HFFc6 (cell line): ENCODE data around the gene RAF1. TPM values are rescaled to one million over a fixed set of nuclear protein-coding genes. Genes with fewer than 3 reads are reported as not detected.

Source experiments
- DNase-seq: peaks from one replicate; pipeline ENCODE4 v3.0.0-alpha.2; 2018
- H3K27ac Mint-ChIP-seq: 2 replicates; pipeline ENCODE4 v1.8.0; 2020; ENCODE audit warnings: mild to moderate bottlenecking, mixed read lengths
- H3K27me3 Mint-ChIP-seq: 2 replicates; pipeline ENCODE4 v1.8.0; 2021; ENCODE audit warnings: mild to moderate bottlenecking, moderate library complexity, mixed read lengths; ENCODE audit not compliant: insufficient read depth
- H3K36me3 Mint-ChIP-seq: 2 replicates; pipeline ENCODE4 v1.8.0; 2021; ENCODE audit warnings: low read depth, mixed read lengths
- H3K4me1 Mint-ChIP-seq: 2 replicates; pipeline ENCODE4 v1.8.0; 2020; ENCODE audit warnings: low read depth, mixed read lengths
- H3K4me3 Mint-ChIP-seq: 2 replicates; pipeline ENCODE4 v1.8.0; 2020; ENCODE audit warnings: mild to moderate bottlenecking, moderate library complexity, mixed read lengths
- H3K9me3 Mint-ChIP-seq: 2 replicates; pipeline ENCODE4 v1.8.0; 2020; ENCODE audit warnings: mild to moderate bottlenecking, mixed read lengths
- total RNA-seq, 6 experiments: library from RNA; stranded (reverse); fragmentation: NEBNext Ultra II Directional; extraction: Animal tissue kit (Norgen Biotek cat#: 25700); gene quantifications; 2 replicates in 1 of 6; 3 replicates in 5 of 6; pipeline ENCODE4 v1.2.3, GENCODE V29; 2021
- TF ChIP-seq, protein P1 (sequence below): fragments of 200-600 bp; sonication (generic); IDR thresholded peaks from 2 replicates; pipeline ENCODE4 v1.5.0; 2021; ENCODE audit warnings: antibody characterized with exemption, mild to moderate bottlenecking

Gene RAF1
- total RNA-seq, 6 experiments from 2014 or later, result 78.9 to 97.5 (median 86.8) TPM

DNA sequence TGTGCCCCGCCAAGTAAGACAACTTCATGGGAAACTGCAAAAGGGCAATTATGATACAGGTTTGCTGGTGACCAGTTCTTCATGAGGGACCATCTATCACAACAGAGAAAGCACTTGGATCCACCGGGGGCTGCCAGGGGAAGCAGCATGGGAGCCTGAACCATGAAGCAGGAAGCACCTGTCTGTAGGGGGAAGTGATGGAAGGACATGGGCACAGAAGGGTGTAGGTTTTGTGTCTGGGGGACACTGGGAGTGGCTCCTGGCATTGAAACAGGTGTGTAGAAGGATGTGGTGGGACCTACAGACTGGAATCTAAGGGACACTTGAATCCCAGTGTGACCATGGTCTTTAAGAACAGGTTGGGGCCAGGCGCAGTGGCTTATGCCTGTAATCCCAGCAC, 84.5 kb downstream of the RAF1 start:
- DNase-seq, result no peak
- peak overlapping the region; percentile 88 for H3K27ac Mint-ChIP-seq
- TF ChIP-seq, protein P1, sequence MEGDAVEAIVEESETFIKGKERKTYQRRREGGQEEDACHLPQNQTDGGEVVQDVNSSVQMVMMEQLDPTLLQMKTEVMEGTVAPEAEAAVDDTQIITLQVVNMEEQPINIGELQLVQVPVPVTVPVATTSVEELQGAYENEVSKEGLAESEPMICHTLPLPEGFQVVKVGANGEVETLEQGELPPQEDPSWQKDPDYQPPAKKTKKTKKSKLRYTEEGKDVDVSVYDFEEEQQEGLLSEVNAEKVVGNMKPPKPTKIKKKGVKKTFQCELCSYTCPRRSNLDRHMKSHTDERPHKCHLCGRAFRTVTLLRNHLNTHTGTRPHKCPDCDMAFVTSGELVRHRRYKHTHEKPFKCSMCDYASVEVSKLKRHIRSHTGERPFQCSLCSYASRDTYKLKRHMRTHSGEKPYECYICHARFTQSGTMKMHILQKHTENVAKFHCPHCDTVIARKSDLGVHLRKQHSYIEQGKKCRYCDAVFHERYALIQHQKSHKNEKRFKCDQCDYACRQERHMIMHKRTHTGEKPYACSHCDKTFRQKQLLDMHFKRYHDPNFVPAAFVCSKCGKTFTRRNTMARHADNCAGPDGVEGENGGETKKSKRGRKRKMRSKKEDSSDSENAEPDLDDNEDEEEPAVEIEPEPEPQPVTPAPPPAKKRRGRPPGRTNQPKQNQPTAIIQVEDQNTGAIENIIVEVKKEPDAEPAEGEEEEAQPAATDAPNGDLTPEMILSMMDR, result no peak
- H3K27me3 Mint-ChIP-seq, result peaks cover 2% of the 10 kb centered on the region; the same call in 1 of the 2 replicates
- peaks cover 62% of the 10 kb centered on the region for H3K4me1 Mint-ChIP-seq
- H3K4me3 Mint-ChIP-seq, result peak overlapping the region; percentile 39
- peaks cover 55% of the 10 kb centered on the region for H3K36me3 Mint-ChIP-seq
- no peaks in the 10 kb centered on the region for H3K9me3 Mint-ChIP-seq

GRCh38 chr3:12578742-12579141, 85.2 kb downstream of the RAF1 start:
- H3K27me3 Mint-ChIP-seq, result peaks cover 2% of the 10 kb centered on the region; the same call in 1 of the 2 replicates
- DNase-seq, result no peak
- no peaks in the 10 kb centered on the region for H3K9me3 Mint-ChIP-seq
- no peak overlapping the region for H3K4me3 Mint-ChIP-seq
- H3K27ac Mint-ChIP-seq, result peak overlapping the region; percentile 36; the same call in 1 of the 2 replicates
- H3K4me1 Mint-ChIP-seq, result peaks cover 69% of the 10 kb centered on the region
- TF ChIP-seq, protein P1, result peak; percentile 69
- peaks cover 56% of the 10 kb centered on the region for H3K36me3 Mint-ChIP-seq

GRCh38 chr3:12577379-12577778, 86.5 kb downstream of the RAF1 start:
- no peaks in the 10 kb centered on the region; the same call in 1 of the 2 replicates for H3K27me3 Mint-ChIP-seq
- H3K36me3 Mint-ChIP-seq, result peaks cover 54% of the 10 kb centered on the region
- H3K27ac Mint-ChIP-seq, result peak overlapping the region; percentile 52
- H3K4me1 Mint-ChIP-seq, result peaks cover 77% of the 10 kb centered on the region
- TF ChIP-seq, protein P1, result no peak
- H3K4me3 Mint-ChIP-seq, result peak overlapping the region; percentile 38
- no peak for DNase-seq
- no peaks in the 10 kb centered on the region for H3K9me3 Mint-ChIP-seq

DNA sequence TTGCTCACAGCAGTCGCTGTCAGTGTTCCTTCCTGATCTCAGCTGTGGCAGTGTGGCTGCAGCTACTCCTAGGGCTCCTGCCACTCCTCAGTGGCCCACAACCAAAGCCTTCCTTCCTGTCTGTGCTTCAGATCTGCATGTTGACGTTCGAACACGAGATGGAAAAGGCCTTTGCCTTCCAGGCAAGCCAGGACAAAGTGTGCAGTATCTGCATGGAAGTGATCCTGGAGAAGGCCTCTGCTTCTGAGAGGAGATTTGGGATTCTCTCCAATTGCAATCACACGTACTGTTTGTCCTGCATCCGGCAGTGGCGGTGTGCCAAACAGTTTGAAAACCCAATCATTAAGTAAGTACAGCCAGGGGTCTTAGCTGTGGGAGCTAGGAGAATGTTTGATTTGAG, 89.3 kb downstream of the RAF1 start:
- Mint-ChIP-seq H3K36me3 (peaks cover 69% of the 10 kb centered on the region), H3K4me1 (peaks cover 72% of the 10 kb centered on the region), H3K27me3 (no peaks in the 10 kb centered on the region; the same call in 1 of the 2 replicates), H3K9me3 (no peaks in the 10 kb centered on the region), H3K27ac (peak overlapping the region; percentile 66), H3K4me3 (no peak overlapping the region)
- DNase-seq, result no peak
- TF ChIP-seq, protein P1, result no peak

- TF ChIP-seq, protein P1, result no peak
- Mint-ChIP-seq H3K4me3 (no peak overlapping the region), H3K4me1 (peaks cover 67% of the 10 kb centered on the region), H3K27ac (peak overlapping the region; percentile 66), H3K9me3 (no peaks in the 10 kb centered on the region), H3K27me3 (no peaks in the 10 kb centered on the region; the same call in 1 of the 2 replicates), H3K36me3 (peaks cover 67% of the 10 kb centered on the region)
- DNase-seq, result peak; percentile 38
These were observed 89.8 kb downstream of the RAF1 start for GRCh38 chr3:12574131-12574530.
